ENCODE results near the gene MLANA.

GRCh38 chr9:5845157-5845531, 45.5 kb upstream of the MLANA start:
- TF ChIP-seq CTCF (IDR thresholded peaks at IDR 0.05; ENCODE audit: poor library complexity, severe bottlenecking) (no peak), POLR2AphosphoS5 (IDR thresholded peaks at IDR 0.05) (no peak), TAF1 (IDR thresholded peaks at IDR 0.05; ENCODE audit: low read depth) (no peak), EZH2 (IDR thresholded peaks at IDR 0.05; ENCODE audit: borderline replicate concordance, insufficient read depth, low read length, poor library complexity, severe bottlenecking) (no peak), EP300 (conservative IDR thresholded peaks at IDR 0.05; ENCODE audit: poor library complexity, severe bottlenecking) (no peak), REST (IDR thresholded peaks at IDR 0.05; ENCODE audit: borderline replicate concordance) (no peak), SMC3 (conservative IDR thresholded peaks at IDR 0.05; ENCODE audit: poor library complexity) (no peak), RAD21 (conservative IDR thresholded peaks at IDR 0.05) (no peak), MXI1 (conservative IDR thresholded peaks at IDR 0.05; ENCODE audit: poor library complexity, severe bottlenecking) (no peak)
